ENCODE results near the gene SMAD3. TPM values are rescaled to one million over a fixed set of nuclear protein-coding genes. Genes with fewer than 3 reads are reported as not detected.

The SMAD3 gene
- total RNA-seq, 3 donors from 2014 or later = 38.5 to 76.3 (median 44.9) TPM

DNA sequence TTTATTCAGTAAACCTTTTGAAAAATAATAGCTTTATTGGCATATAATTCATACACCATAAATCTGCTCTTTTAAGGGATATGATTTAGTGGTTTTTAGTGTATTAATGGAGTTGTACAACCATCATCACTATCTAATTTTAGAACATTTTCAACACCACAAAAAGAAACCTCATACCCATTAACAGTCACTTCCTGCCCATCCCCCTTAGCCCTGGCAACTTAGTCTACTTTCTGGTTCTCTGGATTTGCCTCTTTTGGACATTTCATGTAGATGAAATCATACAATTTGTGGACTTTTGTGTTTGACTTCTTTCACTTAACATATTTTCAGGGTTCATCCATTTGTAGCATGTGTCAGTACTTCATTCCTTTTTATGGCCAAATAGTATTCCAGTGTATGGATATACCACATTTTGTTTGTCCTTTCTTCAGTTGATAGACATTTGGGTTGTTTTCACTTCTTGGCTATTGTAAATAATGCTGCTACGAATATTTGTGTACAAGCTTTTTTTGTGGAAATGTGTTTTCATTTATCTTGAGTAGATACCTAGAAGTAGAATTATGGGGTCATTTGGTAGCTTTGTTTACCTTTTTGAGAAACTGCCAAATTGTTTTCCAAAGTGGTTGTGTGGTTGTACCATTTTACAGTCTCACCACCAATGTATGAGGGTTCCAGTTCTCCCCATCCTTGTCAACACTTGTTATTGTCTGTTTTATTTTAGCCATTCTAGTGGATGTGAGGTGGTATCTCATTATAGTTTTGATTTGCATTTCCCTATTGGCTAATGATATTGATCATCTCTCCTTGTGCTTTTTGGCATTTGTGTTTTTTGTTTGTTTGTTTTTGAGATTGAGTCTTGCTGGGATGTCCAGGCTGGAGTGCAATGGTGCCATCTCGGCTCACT, 45.8 kb downstream of the SMAD3 start:
- DNase-seq (no peak), ATAC-seq (no peak)
- intact Hi-C loops (cut with DNase I, micrococcal nuclease) = no loop called here
- TF ChIP-seq, protein P1, sequence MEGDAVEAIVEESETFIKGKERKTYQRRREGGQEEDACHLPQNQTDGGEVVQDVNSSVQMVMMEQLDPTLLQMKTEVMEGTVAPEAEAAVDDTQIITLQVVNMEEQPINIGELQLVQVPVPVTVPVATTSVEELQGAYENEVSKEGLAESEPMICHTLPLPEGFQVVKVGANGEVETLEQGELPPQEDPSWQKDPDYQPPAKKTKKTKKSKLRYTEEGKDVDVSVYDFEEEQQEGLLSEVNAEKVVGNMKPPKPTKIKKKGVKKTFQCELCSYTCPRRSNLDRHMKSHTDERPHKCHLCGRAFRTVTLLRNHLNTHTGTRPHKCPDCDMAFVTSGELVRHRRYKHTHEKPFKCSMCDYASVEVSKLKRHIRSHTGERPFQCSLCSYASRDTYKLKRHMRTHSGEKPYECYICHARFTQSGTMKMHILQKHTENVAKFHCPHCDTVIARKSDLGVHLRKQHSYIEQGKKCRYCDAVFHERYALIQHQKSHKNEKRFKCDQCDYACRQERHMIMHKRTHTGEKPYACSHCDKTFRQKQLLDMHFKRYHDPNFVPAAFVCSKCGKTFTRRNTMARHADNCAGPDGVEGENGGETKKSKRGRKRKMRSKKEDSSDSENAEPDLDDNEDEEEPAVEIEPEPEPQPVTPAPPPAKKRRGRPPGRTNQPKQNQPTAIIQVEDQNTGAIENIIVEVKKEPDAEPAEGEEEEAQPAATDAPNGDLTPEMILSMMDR (IDR thresholded peaks at IDR 0.05) = no peak
- Histone ChIP-seq H3K36me3 (ENCODE audit: low read depth) (no peaks in the 10 kb centered on the region), H3K4me1 (ENCODE audit: low read depth) (peaks cover 33% of the 10 kb centered on the region), H3K4me3 (no peak overlapping the region), H3K9me3 (peaks cover 5% of the 10 kb centered on the region)

DNA sequence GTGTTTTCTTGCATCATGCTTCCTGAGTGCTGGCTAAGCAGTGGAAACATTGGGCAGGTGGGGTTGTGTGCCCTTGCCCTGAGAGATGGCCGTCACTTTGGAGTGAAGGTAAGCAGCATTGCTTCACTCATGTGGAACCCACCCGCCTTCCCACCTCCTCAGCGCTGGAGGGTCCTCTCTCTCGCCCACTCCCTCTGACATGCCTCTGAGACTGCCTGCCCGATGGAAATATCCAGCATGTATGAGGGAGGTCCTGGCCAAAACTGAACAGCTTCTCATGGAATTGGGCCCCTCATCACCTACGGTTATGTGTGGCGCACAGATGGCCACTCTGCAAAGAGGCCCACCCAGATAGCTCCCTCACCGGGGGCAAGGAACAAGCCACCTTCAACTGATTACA, 48.6 kb downstream of the SMAD3 start:
- H3K4me1 ChIP-seq (ENCODE audit: low read depth) = peaks cover 26% of the 10 kb centered on the region
- intact Hi-C loops (cut with DNase I, micrococcal nuclease) = no loop called here
- TF ChIP-seq, protein P1 (IDR thresholded peaks at IDR 0.05) = no peak
- no peak overlapping the region for H3K4me3 ChIP-seq
- H3K36me3 ChIP-seq (ENCODE audit: low read depth) = no peaks in the 10 kb centered on the region
- DNase-seq = no peak
- ATAC-seq = no peak
- peaks cover 5% of the 10 kb centered on the region for H3K9me3 ChIP-seq

DNA sequence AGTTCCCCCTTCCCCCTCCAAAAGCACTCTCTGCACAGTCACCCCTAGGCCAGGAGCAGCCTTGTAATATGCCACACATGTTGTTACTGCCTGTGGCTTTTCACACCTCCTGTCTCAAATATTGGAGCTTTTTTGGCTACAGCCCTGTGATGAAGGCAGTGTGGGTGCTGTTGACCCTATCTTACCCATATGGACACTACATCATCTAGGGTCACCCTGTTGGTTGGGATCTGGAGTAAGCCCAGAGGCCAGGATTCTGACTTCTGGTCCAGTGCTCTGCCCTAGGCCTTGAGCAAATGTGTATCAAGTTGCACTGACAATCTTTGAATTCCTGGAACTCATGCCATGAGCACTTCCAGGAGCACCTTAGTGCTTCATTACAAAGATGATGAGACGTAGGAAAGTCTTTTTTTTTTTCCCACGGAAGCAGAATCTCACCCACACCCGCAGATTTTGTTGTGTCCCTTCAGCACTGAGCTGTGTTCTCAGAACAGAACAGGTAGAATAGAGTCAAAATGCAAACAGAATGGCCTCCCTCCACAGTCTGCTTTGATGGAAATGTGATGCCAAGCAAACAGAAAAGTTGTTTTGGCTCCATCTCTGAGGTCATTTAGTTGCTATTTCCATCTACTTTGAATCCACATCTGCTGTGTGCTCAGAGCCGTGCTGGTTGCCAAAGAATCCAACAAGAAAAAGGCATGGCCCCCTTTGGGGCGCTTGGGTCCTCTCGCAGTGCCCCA, 49.6 kb downstream of the SMAD3 start:
- Histone ChIP-seq H3K4me3 (no peak overlapping the region), H3K36me3 (ENCODE audit: low read depth) (no peaks in the 10 kb centered on the region), H3K4me1 (ENCODE audit: low read depth) (peaks cover 24% of the 10 kb centered on the region), H3K9me3 (peaks cover 5% of the 10 kb centered on the region)
- DNase-seq (no peak), ATAC-seq (no peak)
- intact Hi-C loops (cut with DNase I, micrococcal nuclease) = no loop called here
- TF ChIP-seq, protein P1 (IDR thresholded peaks at IDR 0.05) = no peak

DNA sequence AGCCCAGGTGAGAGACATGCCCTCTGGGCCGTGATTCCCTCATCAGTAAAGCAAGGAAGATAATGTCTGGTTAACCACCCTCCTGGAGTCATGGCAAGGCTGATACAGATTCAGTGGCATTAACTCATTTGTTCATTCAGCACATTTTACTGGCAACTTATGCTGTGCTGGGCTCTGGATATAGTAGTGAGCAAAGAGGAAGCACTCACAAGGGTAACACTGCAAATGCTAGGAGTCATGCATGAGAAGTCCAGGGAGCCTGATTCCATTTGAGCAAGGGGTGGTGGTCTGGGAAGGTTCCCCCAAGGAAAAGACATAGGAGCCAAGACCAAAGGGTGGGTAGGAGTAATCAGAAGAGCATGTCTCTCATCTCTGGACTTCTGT, 50.2 kb downstream of the SMAD3 start:
- Histone ChIP-seq H3K36me3 (ENCODE audit: low read depth) (no peaks in the 10 kb centered on the region), H3K4me3 (no peak overlapping the region), H3K4me1 (ENCODE audit: low read depth) (peaks cover 30% of the 10 kb centered on the region), H3K9me3 (peaks cover 5% of the 10 kb centered on the region)
- DNase-seq (no peak), ATAC-seq (no peak)
- intact Hi-C loops (cut with DNase I, micrococcal nuclease) = no loop called here
- TF ChIP-seq, protein P1 (IDR thresholded peaks at IDR 0.05) = no peak

DNA sequence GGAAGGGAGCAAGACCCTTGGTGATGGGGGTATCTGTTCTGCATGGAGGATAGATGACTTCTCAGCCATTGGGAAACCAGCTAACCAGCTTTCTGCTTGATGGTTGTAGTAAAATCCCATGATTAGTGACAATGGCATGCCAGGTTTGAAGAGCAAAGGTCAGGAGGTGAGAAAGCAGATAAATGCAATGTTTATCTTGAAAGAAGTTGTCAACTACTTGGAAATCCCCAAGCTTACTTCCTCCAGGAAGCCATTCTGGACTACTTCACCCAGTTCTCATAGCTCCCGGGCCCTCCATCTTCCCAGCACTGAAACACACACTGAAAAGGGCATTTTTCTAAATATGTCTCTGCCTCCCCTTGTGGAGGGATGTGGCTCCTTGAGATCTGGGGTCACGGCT, 51.3 kb downstream of the SMAD3 start:
- peak; percentile 65 for ATAC-seq
- H3K4me3 ChIP-seq = no peak overlapping the region
- TF ChIP-seq, protein P1 (IDR thresholded peaks at IDR 0.05) = no peak
- no peaks in the 10 kb centered on the region for H3K36me3 ChIP-seq (ENCODE audit: low read depth)
- no peaks in the 10 kb centered on the region for H3K9me3 ChIP-seq
- peak in 1 of 3 donors; percentile 54 for DNase-seq
- intact Hi-C loops (cut with DNase I, micrococcal nuclease) = no loop called here
- H3K4me1 ChIP-seq (ENCODE audit: low read depth) = peaks cover 41% of the 10 kb centered on the region

Measured in mucosa of descending colon (tissue), 3 donors.